SK-N-SH (cell line): ENCODE data around the gene CADM1. TPM values are rescaled to one million over a fixed set of nuclear protein-coding genes. Genes with fewer than 3 reads are reported as not detected.

Experiments
- CTCF ChIA-PET: fragments of 300-600, 350-600 bp; formaldehyde crosslinking; extraction: SDS; loops from one replicate; lab custom pipeline; 2021; lab: Yijun Ruan, JAX
- POLR2A ChIA-PET: fragments of 350-600 bp; sonication (Branson Sonifier 250); formaldehyde crosslinking; extraction: SDS; loops from one replicate; lab custom pipeline; 2020; ENCODE audit warnings: antibody characterized with exemption, inconsistent platforms; lab: Yijun Ruan, JAX
- DNase-seq: peaks from one replicate; pipeline ENCODE4 v3.0.0; 2012
- H2AFZ ChIP-seq: fragments of 200-600 bp; sonication (generic); 2 replicates; pipeline ENCODE4 v1.8.1; 2016; ENCODE audit warnings: antibody characterized with exemption, mild to moderate bottlenecking, low read depth
- H3F3A ChIP-seq: fragments of 200-600 bp; sonication (generic); replicated peaks from 2 replicates; pipeline ENCODE3; 2016; ENCODE audit warnings: antibody characterized with exemption, mild to moderate bottlenecking; ENCODE audit not compliant: insufficient read depth
- H3K27ac ChIP-seq, 2 experiments: fragments of 200-500 bp in 1 of 2; fragments of 200-600 bp in 1 of 2; sonication (Bioruptor generic) in 1 of 2; sonication (generic), shearing (Covaris generic) in 1 of 2; 2 replicates each; pipeline versions ENCODE4 v1.5.1 to v1.6.1; 2014 to 2016; ENCODE audit warnings: low read depth in 2 of 2, inconsistent platforms in 1 of 2, low read length in 1 of 2, mild to moderate bottlenecking in 1 of 2, mixed read lengths in 1 of 2
- H3K27me3 ChIP-seq: fragments of 200-600 bp; sonication (generic), shearing (Covaris generic); 2 replicates; pipeline ENCODE4 v1.6.1; 2016; ENCODE audit warnings: mixed run types; ENCODE audit not compliant: insufficient read depth
- H3K36me3 ChIP-seq, 2 experiments: fragments of 200-500 bp in 1 of 2; fragments of 200-600 bp in 1 of 2; sonication (Bioruptor generic) in 1 of 2; sonication (generic) in 1 of 2; replicated peaks in 1 of 2; 2 replicates each; pipeline versions ENCODE3 to v1.5.1; 2014 to 2016; ENCODE audit warnings: low read length in 1 of 2, mild to moderate bottlenecking in 1 of 2; ENCODE audit not compliant: insufficient read depth in 2 of 2, control insufficient read depth in 1 of 2
- H3K4me1 ChIP-seq, 2 experiments: fragments of 200-500 bp in 1 of 2; fragments of 200-600 bp in 1 of 2; sonication (Bioruptor generic) in 1 of 2; sonication (generic), shearing (Covaris generic) in 1 of 2; 2 replicates each; pipeline versions ENCODE4 v1.5.1 to v1.6.1; 2014 to 2016; ENCODE audit warnings: low read depth in 1 of 2, low read length in 1 of 2, mixed run types in 1 of 2; ENCODE audit not compliant: insufficient read depth in 2 of 2, control insufficient read depth in 1 of 2
- H3K4me2 ChIP-seq: fragments of 200-600 bp; sonication (generic), shearing (Covaris generic); 2 replicates; pipeline ENCODE4 v1.6.1; 2017; ENCODE audit warnings: mixed run types
- H3K4me3 ChIP-seq, 2 experiments: fragments of 200-500 bp in 1 of 2; fragments of 200-600 bp in 1 of 2; sonication (Bioruptor generic) in 1 of 2; sonication (generic), shearing (Covaris generic) in 1 of 2; 2 replicates each; pipeline versions ENCODE4 v1.5.1 to v1.8.1; 2014 to 2016; ENCODE audit warnings: low read depth in 2 of 2, inconsistent platforms in 1 of 2, low read length in 1 of 2, mild to moderate bottlenecking in 1 of 2, mixed read lengths in 1 of 2, moderate library complexity in 1 of 2
- H3K79me2 ChIP-seq: fragments of 200-600 bp; sonication (generic); 2 replicates; pipeline ENCODE4 v1.8.1; 2017; ENCODE audit warnings: mild to moderate bottlenecking; ENCODE audit not compliant: insufficient read depth
- H3K9ac ChIP-seq: fragments of 200-600 bp; sonication (generic); 2 replicates; pipeline ENCODE4 v1.6.1; 2017; ENCODE audit warnings: mixed run types
- H3K9me2 ChIP-seq: fragments of 200-600 bp; sonication (generic); 2 replicates; pipeline ENCODE4 v1.6.1; 2017; ENCODE audit warnings: mixed run types
- H3K9me3 ChIP-seq: fragments of 200-600 bp; sonication (generic); 2 replicates; pipeline ENCODE4 v1.6.1; 2017; ENCODE audit warnings: mixed run types, mild to moderate bottlenecking, moderate library complexity
- H4K20me1 ChIP-seq: fragments of 200-600 bp; sonication (generic); 2 replicates; pipeline ENCODE4 v1.6.1; 2017; ENCODE audit warnings: mild to moderate bottlenecking, mixed run types; ENCODE audit not compliant: insufficient read depth
- FOSL2 ChIP-seq: IDR thresholded peaks from 2 replicates; pipeline ENCODE4 v1.4.0; 2012; ENCODE audit warnings: low read depth, mild to moderate bottlenecking, moderate library complexity, borderline replicate concordance
- FOXJ3 ChIP-seq: sonication (generic); formaldehyde crosslinking; IDR thresholded peaks from 2 replicates; pipeline ENCODE4 v1.5.1; 2020; ENCODE audit warnings: mild to moderate bottlenecking, missing genetic modification reagents
- FOXM1 ChIP-seq: IDR thresholded peaks from 2 replicates; pipeline ENCODE4 v1.4.0; 2012; ENCODE audit warnings: low read depth, mild to moderate bottlenecking
- GATA2 ChIP-seq: sonication (generic); formaldehyde crosslinking; IDR thresholded peaks from 2 replicates; pipeline ENCODE4 v1.5.0; 2020; ENCODE audit warnings: mild to moderate bottlenecking, missing genetic modification reagents
- JUND ChIP-seq: IDR thresholded peaks from 2 replicates; pipeline ENCODE4 v1.4.0; 2012
- MXI1 ChIP-seq: IDR thresholded peaks from 2 replicates; pipeline ENCODE4 v1.6.1; 2012; ENCODE audit warnings: mild to moderate bottlenecking, low read depth, low read length, improper control_type of control experiment
- NFIC ChIP-seq: IDR thresholded peaks from 2 replicates; pipeline ENCODE4 v1.4.0; 2012; ENCODE audit warnings: borderline replicate concordance
- NRF1 ChIP-seq: IDR thresholded peaks from 2 replicates; pipeline ENCODE4 v1.6.1; 2012; ENCODE audit warnings: low read depth, mild to moderate bottlenecking, low read length
- RAD21 ChIP-seq: IDR thresholded peaks from 2 replicates; pipeline ENCODE4 v1.6.1; 2012; ENCODE audit warnings: mild to moderate bottlenecking, low read length
- RCOR1 ChIP-seq: fragments of 150-350 bp; IDR thresholded peaks from 2 replicates; pipeline ENCODE4 v1.6.1; 2017; ENCODE audit warnings: antibody characterized with exemption, low read length
- RXRA ChIP-seq: IDR thresholded peaks from 2 replicates; pipeline ENCODE4 v1.4.0; 2012; ENCODE audit warnings: low read depth, mild to moderate bottlenecking, borderline replicate concordance
- SIN3A ChIP-seq: IDR thresholded peaks from 2 replicates; pipeline ENCODE4 v1.6.1; 2012; ENCODE audit warnings: low read depth, mild to moderate bottlenecking, low read length, moderate library complexity, borderline replicate concordance
- TAF1 ChIP-seq: IDR thresholded peaks from 2 replicates; pipeline ENCODE4 v1.6.1; 2012; ENCODE audit warnings: low read depth, mild to moderate bottlenecking, low read length, moderate library complexity, borderline replicate concordance
- YY1 ChIP-seq: IDR thresholded peaks from 2 replicates; pipeline ENCODE4 v1.4.0; 2012; ENCODE audit warnings: low read depth, mild to moderate bottlenecking
- WGBS: methylation state at CpG from one replicate; pipeline ENCODE4 v1.1.6; 2017; ENCODE audit warnings: low lambda C conversion rate; 5-methylcytosine and 5-hydroxymethylcytosine counted together
- polyA plus RNA-seq, 3 experiments: library from polyadenylated mRNA; depleted of rRNA; stranded (reverse); fragments of >200 nt; gene quantifications; 2 replicates each; pipeline ENCODE4 v1.2.3, GENCODE V29; 2012
- TF ChIP-seq, protein P1 (sequence below): IDR thresholded peaks from 2 replicates; pipeline ENCODE4; 2012
- TF ChIP-seq, protein P2 (sequence below): fragments of 150-350 bp; IDR thresholded peaks from 2 replicates; pipeline ENCODE4 v1.6.1; 2016; ENCODE audit warnings: mild to moderate bottlenecking, low read depth, low read length

The CADM1 gene
- polyA plus RNA-seq, 1 of the 3 experiments (the other 2 are of a cell fraction) = 7.9 TPM

DNA sequence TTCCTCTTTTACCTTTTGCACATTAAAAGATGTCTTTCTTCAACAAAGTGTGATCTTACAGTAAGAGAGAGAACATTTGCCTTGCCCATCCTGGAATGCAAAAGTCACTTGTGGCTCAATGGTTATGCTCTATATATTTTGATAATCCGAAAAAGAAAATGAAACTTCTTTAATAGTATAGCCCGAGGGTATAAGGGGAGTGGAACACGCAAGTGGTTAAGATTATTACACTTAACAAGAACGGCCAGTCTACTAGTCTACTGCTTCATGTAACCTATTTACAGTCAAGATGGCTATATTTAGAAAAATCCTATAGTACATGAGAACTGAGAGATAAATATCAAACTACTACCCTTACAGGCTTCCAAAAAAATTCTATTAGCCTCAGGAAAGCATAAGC is 86.1 kb downstream of the CADM1 start:
- CTCF ChIA-PET = no interaction called here
- no peaks in the 10 kb centered on the region for H4K20me1 ChIP-seq

DNA sequence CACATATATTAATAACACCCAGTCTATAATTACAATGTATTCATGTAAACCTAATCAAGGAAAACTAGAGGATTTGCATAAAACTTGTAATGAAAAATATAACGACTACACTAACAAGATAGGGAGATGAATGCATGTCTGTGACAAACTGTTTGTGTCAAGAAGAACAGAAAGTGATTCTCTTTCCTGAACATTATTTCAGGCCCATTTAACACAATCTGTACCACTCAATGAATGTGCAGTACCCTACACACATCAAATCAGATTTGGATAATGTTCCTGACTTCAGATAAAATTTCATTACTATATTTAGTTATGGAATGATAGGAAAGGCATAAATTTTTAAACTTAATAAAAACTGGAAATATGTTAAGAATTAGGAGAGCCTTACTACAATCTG is 93.1 kb downstream of the CADM1 start:
- H3K27me3 ChIP-seq = no peaks in the 10 kb centered on the region
- H3F3A ChIP-seq = no peaks in the 10 kb centered on the region
- CTCF ChIA-PET = no interaction called here
- POLR2A ChIA-PET = no interaction called here
- H4K20me1 ChIP-seq = no peaks in the 10 kb centered on the region
- no peaks in the 10 kb centered on the region for H3K79me2 ChIP-seq
- no peak for DNase-seq
- peaks cover 0 to 32% of the 10 kb centered on the region in 2 experiments; a peak in 2 of 4 replicates for H3K4me1 ChIP-seq
- no peaks in the 10 kb centered on the region for H3K36me3 ChIP-seq
- TF ChIP-seq NFIC (no peak), YY1 (no peak), RCOR1 (peak; percentile 49; the same call in 1 of the 2 replicates), RAD21 (0 out of 2 replicates have a peak, but pooled peaks have one; percentile 8)
- TF ChIP-seq, all 33 proteins: peak for 2
- WGBS = 62% methylated on average over 1 of the region's 1 CpG
- H3K9me3 ChIP-seq = no peaks in the 10 kb centered on the region
- H3K4me3 ChIP-seq = no peak overlapping the region
- peak overlapping the region in 1 of 2 experiments; percentile 94; a peak in 2 of 4 replicates for H3K27ac ChIP-seq
- H3K4me2 ChIP-seq = no peak overlapping the region
- H3K9ac ChIP-seq = no peak overlapping the region
- H2AFZ ChIP-seq = no peak overlapping the region
- H3K9me2 ChIP-seq = no peaks in the 10 kb centered on the region

More for the DNA sequence above, 86.1 kb downstream of the CADM1 start:
- Histone ChIP-seq H3K9me3 (no peaks in the 10 kb centered on the region), H3K4me3 (no peak overlapping the region), H3K4me1 (peaks cover 0 to 33% of the 10 kb centered on the region in 2 experiments; a peak in 2 of 4 replicates), H3K79me2 (no peaks in the 10 kb centered on the region), H3K27me3 (no peaks in the 10 kb centered on the region), H3K4me2 (no peak overlapping the region), H3K9me2 (no peaks in the 10 kb centered on the region), H3K36me3 (no peaks in the 10 kb centered on the region), H3K9ac (no peak overlapping the region), H3F3A (no peaks in the 10 kb centered on the region), H2AFZ (no peak overlapping the region), H3K27ac (peak overlapping the region in 1 of 2 experiments; percentile 11; a peak in 2 of 4 replicates)
- POLR2A ChIA-PET = no interaction called here
- TF ChIP-seq FOSL2 = no peak
- TF ChIP-seq NRF1 = no peak
- no peak for TF ChIP-seq RXRA
- TF ChIP-seq, protein P1, sequence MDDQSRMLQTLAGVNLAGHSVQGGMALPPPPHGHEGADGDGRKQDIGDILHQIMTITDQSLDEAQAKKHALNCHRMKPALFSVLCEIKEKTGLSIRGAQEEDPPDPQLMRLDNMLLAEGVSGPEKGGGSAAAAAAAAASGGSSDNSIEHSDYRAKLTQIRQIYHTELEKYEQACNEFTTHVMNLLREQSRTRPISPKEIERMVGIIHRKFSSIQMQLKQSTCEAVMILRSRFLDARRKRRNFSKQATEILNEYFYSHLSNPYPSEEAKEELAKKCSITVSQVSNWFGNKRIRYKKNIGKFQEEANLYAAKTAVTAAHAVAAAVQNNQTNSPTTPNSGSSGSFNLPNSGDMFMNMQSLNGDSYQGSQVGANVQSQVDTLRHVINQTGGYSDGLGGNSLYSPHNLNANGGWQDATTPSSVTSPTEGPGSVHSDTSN = no peak
- no peak for DNase-seq
- 76% methylated on average over 4 of the region's 4 CpGs for WGBS

DNA sequence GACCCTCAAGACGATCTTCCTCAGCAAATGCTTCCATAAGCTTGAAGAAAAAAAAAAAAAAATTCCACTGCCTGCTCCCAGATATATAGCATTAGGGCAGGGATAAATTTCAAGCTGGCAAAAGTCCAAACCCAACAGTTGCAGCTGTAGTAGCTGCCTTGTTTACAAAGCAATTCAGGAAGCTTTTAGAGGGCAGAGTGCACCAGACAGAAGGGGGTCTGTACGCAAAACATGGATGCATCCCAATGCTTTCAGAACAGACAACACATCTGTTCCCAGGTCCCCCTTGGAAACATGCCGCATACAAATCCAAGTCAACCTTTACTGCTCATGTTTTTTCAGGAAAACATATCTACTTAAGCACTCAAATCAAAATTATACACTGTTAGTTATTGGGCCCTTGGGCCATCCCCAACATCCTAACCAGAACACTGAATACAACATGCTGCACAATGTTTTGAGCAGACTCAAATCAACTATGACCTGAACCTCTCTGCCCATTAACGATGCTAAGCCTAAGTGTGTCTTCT is 94.5 kb downstream of the CADM1 start:
- Histone ChIP-seq H3K4me1 (peaks cover 0 to 29% of the 10 kb centered on the region in 2 experiments; a peak in 2 of 4 replicates), H3K4me2 (no peak overlapping the region), H3K9ac (no peak overlapping the region), H3K9me3 (no peaks in the 10 kb centered on the region), H3K27ac (peak overlapping the region in 1 of 2 experiments; percentile 94; a peak in 2 of 4 replicates), H3K36me3 (no peaks in the 10 kb centered on the region), H3K9me2 (no peaks in the 10 kb centered on the region), H3F3A (no peaks in the 10 kb centered on the region), H2AFZ (no peak overlapping the region), H3K79me2 (no peaks in the 10 kb centered on the region), H3K27me3 (no peaks in the 10 kb centered on the region), H4K20me1 (no peaks in the 10 kb centered on the region), H3K4me3 (no peak overlapping the region; a peak in 1 of 4 replicates)
- ChIA-PET POLR2A (interaction anchor here (1.5 kb wide), 1 partner anchor 93 kb away, joined by 3 read pairs; no protein-coding TSS in a partner anchor), CTCF (interaction anchor here (1.1 to 1.2 kb wide), 3 partner anchors 12 to 95 kb away, joined by 4 to 5 read pairs (median 4); partner anchors contain the start of gene CADM1)
- peak; percentile 69 for DNase-seq
- 26% methylated on average over 4 of the region's 4 CpGs for WGBS
- TF ChIP-seq FOXM1 (no peak), TAF1 (no peak), FOXJ3 (CRISPR knock-in tag) (peak; percentile 93), YY1 (no peak), SIN3A (no peak), MXI1 (peak; percentile 69; the same call in 1 of the 2 replicates), NRF1 (no peak), GATA2 (CRISPR knock-in tag) (peak; percentile 51; the same call in 1 of the 2 replicates), RCOR1 (peak; percentile 95), RXRA (no peak), JUND (no peak), NFIC (peak; percentile 37)
- TF ChIP-seq, protein P1 = no peak
- TF ChIP-seq, protein P2, sequence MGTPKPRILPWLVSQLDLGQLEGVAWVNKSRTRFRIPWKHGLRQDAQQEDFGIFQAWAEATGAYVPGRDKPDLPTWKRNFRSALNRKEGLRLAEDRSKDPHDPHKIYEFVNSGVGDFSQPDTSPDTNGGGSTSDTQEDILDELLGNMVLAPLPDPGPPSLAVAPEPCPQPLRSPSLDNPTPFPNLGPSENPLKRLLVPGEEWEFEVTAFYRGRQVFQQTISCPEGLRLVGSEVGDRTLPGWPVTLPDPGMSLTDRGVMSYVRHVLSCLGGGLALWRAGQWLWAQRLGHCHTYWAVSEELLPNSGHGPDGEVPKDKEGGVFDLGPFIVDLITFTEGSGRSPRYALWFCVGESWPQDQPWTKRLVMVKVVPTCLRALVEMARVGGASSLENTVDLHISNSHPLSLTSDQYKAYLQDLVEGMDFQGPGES = no peak
